ENCODE data around the gene OR11A1.

- TF ChIP-seq GATA3 (IDR thresholded peaks at IDR 0.05; ENCODE audit: low read depth, low read length) (no peak), GATA2 (IDR thresholded peaks at IDR 0.05; ENCODE audit: low read depth, low read length) (no peak)
These were observed 4.3 kb upstream of the OR11A1 start for GRCh38 chr6:29461021-29461814.

Data from SH-SY5Y (cell line).